ENCODE data around the gene HS3ST5.

Gene HS3ST5

GRCh38 chr6:114144887-114145851 lies 197.7 kb downstream of the HS3ST5 start:
- no peak for FAIRE-seq

- no peak for FAIRE-seq
Measured at GRCh38 chr6:114142258-114142657, 200.6 kb downstream of the HS3ST5 start.

- FAIRE-seq, result no peak
Measured at GRCh38 chr6:114140416-114140815, 202.4 kb downstream of the HS3ST5 start.

- no peak for FAIRE-seq
Measured at GRCh38 chr6:114138577-114139248, 204.1 kb downstream of the HS3ST5 start.

GRCh38 chr6:114135363-114135971 lies 207.4 kb downstream of the HS3ST5 start:
- FAIRE-seq, result no peak

- FAIRE-seq, result no peak
Measured at GRCh38 chr6:114133816-114134215, 209.0 kb downstream of the HS3ST5 start.

GRCh38 chr6:114131945-114132344 lies 210.9 kb downstream of the HS3ST5 start:
- FAIRE-seq, result no peak

- no peak for FAIRE-seq
Measured at GRCh38 chr6:114125576-114125975, 217.2 kb downstream of the HS3ST5 start.

GRCh38 chr6:114121913-114122662 lies 220.7 kb downstream of the HS3ST5 start:
- no peak for FAIRE-seq

- no peak for FAIRE-seq
Measured at GRCh38 chr6:114119056-114119455, 223.8 kb downstream of the HS3ST5 start.

GRCh38 chr6:114115652-114116051 lies 227.2 kb downstream of the HS3ST5 start:
- FAIRE-seq, result no peak

- FAIRE-seq, result no peak
Measured at GRCh38 chr6:114108119-114109002, 234.5 kb downstream of the HS3ST5 start.

GRCh38 chr6:114106020-114106419 lies 236.8 kb downstream of the HS3ST5 start:
- no peak for FAIRE-seq

- no peak for FAIRE-seq
Measured at GRCh38 chr6:114101255-114101654, 241.6 kb downstream of the HS3ST5 start.

- no peak for FAIRE-seq
Measured at GRCh38 chr6:114100215-114100994, 242.4 kb downstream of the HS3ST5 start.

GRCh38 chr6:114096561-114097172 lies 246.2 kb downstream of the HS3ST5 start:
- peak; percentile 61 for FAIRE-seq

GRCh38 chr6:114092943-114093342 lies 249.9 kb downstream of the HS3ST5 start:
- FAIRE-seq, result no peak

GRCh38 chr6:114090626-114091025 lies 252.2 kb downstream of the HS3ST5 start:
- no peak for FAIRE-seq

GRCh38 chr6:114087496-114087895 lies 255.3 kb downstream of the HS3ST5 start:
- FAIRE-seq, result no peak

GRCh38 chr6:114085211-114085610 lies 257.6 kb downstream of the HS3ST5 start:
- no peak for FAIRE-seq

Data from A204.1 (cell line).